Activated CD4-positive, alpha-beta memory T cell treated with anti-CD3 and anti-CD28 coated beads, Interleukin-2, amount 10 ng/mL, durations not matched to agents 7 days and 5 days (primary cell): ENCODE data around the gene PITX1. TPM values are rescaled to one million over a fixed set of nuclear protein-coding genes. Genes with fewer than 3 reads are reported as not detected.

Experiments used
- CTCF ChIA-PET: fragments of 350-600 bp; sonication (Branson Sonifier 250); formaldehyde crosslinking; loops from one replicate; lab custom pipeline; 2021; ENCODE audit warnings: antibody characterized with exemption, inconsistent platforms; lab: Charles Lee
- POLR2A ChIA-PET: fragments of 350-600 bp; sonication (Branson Sonifier 250); formaldehyde crosslinking; loops from one replicate; lab custom pipeline; 2021; ENCODE audit warnings: antibody characterized with exemption; lab: Charles Lee
- DNase-seq: peaks from one replicate; pipeline ENCODE4 v3.0.0-alpha.2; 2020
- H3K27ac Mint-ChIP-seq: one replicate; pipeline ENCODE4 v1.8.0; 2021; ENCODE audit warnings: mild to moderate bottlenecking, mixed read lengths
- H3K27me3 Mint-ChIP-seq: one replicate; pipeline ENCODE4 v1.8.0; 2021; ENCODE audit warnings: mixed read lengths
- H3K36me3 Mint-ChIP-seq: one replicate; pipeline ENCODE4 v1.8.0; 2021; ENCODE audit warnings: low read depth, mixed read lengths
- H3K4me1 Mint-ChIP-seq: one replicate; pipeline ENCODE4 v1.8.0; 2021; ENCODE audit warnings: mixed read lengths
- H3K4me3 Mint-ChIP-seq: one replicate; pipeline ENCODE4 v1.8.0; 2021; ENCODE audit warnings: mild to moderate bottlenecking, mixed read lengths
- H3K9me3 Mint-ChIP-seq: one replicate; pipeline ENCODE4 v1.8.0; 2021; ENCODE audit warnings: mixed read lengths
- total RNA-seq, 2 experiments: library from RNA; stranded (reverse); gene quantifications; one replicate each; pipeline ENCODE4 v1.2.3, GENCODE V29; 2021

PITX1 gene
- total RNA-seq, 2 experiments from 2014 or later = 0.18 TPM; not detected in 1

GRCh38 chr5:135069016-135069770 is 35.2 kb upstream of the PITX1 start:
- no peaks in the 10 kb centered on the region for H3K36me3 Mint-ChIP-seq
- H3K4me3 Mint-ChIP-seq = no peak overlapping the region
- peaks cover under 1% of the 10 kb centered on the region for H3K27me3 Mint-ChIP-seq
- ChIA-PET CTCF (no interaction called here), POLR2A (no interaction called here)
- no peaks in the 10 kb centered on the region for H3K4me1 Mint-ChIP-seq
- no peak for DNase-seq
- no peaks in the 10 kb centered on the region for H3K9me3 Mint-ChIP-seq
- H3K27ac Mint-ChIP-seq = no peak overlapping the region

DNA sequence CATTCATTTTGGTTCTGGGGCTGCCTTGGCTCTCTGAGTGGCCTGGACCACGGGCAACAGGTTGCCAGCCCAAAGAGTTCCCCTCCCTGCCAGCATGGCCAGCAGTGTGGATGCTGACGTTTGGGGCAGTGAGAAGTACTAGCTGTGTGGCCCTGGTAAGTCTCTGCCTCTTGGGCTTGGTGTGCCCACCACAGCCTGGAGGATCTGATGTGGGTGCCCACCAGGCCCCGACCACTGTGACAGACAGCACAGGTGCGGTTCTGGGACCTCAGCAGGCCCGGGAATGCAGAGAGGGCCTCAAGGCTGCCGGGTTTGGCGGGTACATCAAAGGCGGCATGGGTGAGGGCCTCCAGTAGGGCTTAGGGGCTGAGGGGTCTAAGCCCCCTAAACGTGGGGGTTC is 33.6 kb upstream of the PITX1 start:
- no peaks in the 10 kb centered on the region for H3K9me3 Mint-ChIP-seq
- POLR2A ChIA-PET = no interaction called here
- no peaks in the 10 kb centered on the region for H3K36me3 Mint-ChIP-seq
- no peak overlapping the region for H3K4me3 Mint-ChIP-seq
- H3K27me3 Mint-ChIP-seq = no peaks in the 10 kb centered on the region
- DNase-seq = no peak
- CTCF ChIA-PET = no interaction called here
- no peaks in the 10 kb centered on the region for H3K4me1 Mint-ChIP-seq
- no peak overlapping the region for H3K27ac Mint-ChIP-seq

GRCh38 chr5:135066781-135067180 is 32.8 kb upstream of the PITX1 start:
- no peak for DNase-seq
- Mint-ChIP-seq H3K36me3 (no peaks in the 10 kb centered on the region), H3K27me3 (no peaks in the 10 kb centered on the region), H3K4me3 (no peak overlapping the region), H3K9me3 (no peaks in the 10 kb centered on the region), H3K4me1 (no peaks in the 10 kb centered on the region), H3K27ac (no peak overlapping the region)
- CTCF ChIA-PET = no interaction called here
- POLR2A ChIA-PET = no interaction called here

- Mint-ChIP-seq H3K9me3 (no peaks in the 10 kb centered on the region), H3K4me1 (no peaks in the 10 kb centered on the region), H3K27ac (no peak overlapping the region), H3K4me3 (no peak overlapping the region), H3K27me3 (no peaks in the 10 kb centered on the region), H3K36me3 (no peaks in the 10 kb centered on the region)
- ChIA-PET CTCF (no interaction called here), POLR2A (no interaction called here)
- no peak for DNase-seq
Observed at GRCh38 chr5:135065306-135066265, 31.6 kb upstream of the PITX1 start.

DNA sequence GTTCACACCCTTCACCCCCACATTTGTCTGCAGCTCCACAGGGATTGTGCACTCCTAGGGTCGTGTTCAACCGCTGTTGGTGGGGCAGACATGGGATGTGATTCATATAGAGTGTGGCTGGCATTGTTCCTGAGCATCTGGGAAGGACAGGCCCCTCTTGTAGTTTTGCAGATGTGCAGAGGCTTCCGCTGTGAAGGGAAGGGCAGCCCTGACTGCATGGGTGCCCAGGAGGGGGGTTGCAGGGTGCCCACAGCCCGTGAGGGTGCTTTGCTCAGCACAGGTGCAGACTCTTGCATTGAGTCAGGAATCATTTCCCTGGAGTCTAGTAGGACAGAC is 30.2 kb upstream of the PITX1 start:
- no peak for DNase-seq
- no peaks in the 10 kb centered on the region for H3K27me3 Mint-ChIP-seq
- ChIA-PET CTCF (no interaction called here), POLR2A (no interaction called here)
- no peak overlapping the region for H3K27ac Mint-ChIP-seq
- no peak overlapping the region for H3K4me3 Mint-ChIP-seq
- no peaks in the 10 kb centered on the region for H3K4me1 Mint-ChIP-seq
- no peaks in the 10 kb centered on the region for H3K36me3 Mint-ChIP-seq
- no peaks in the 10 kb centered on the region for H3K9me3 Mint-ChIP-seq

GRCh38 chr5:135063511-135064234 is 29.6 kb upstream of the PITX1 start:
- H3K36me3 Mint-ChIP-seq = no peaks in the 10 kb centered on the region
- no peak overlapping the region for H3K27ac Mint-ChIP-seq
- H3K27me3 Mint-ChIP-seq = peaks cover 2% of the 10 kb centered on the region
- no peaks in the 10 kb centered on the region for H3K4me1 Mint-ChIP-seq
- CTCF ChIA-PET = no interaction called here
- POLR2A ChIA-PET = no interaction called here
- no peaks in the 10 kb centered on the region for H3K9me3 Mint-ChIP-seq
- no peak overlapping the region for H3K4me3 Mint-ChIP-seq
- DNase-seq = no peak

GRCh38 chr5:135063056-135063445 is 29.0 kb upstream of the PITX1 start:
- Mint-ChIP-seq H3K4me1 (no peaks in the 10 kb centered on the region), H3K27me3 (peaks cover 2% of the 10 kb centered on the region), H3K27ac (no peak overlapping the region), H3K9me3 (no peaks in the 10 kb centered on the region), H3K36me3 (no peaks in the 10 kb centered on the region), H3K4me3 (no peak overlapping the region)
- ChIA-PET POLR2A (no interaction called here), CTCF (no interaction called here)
- DNase-seq = no peak

DNA sequence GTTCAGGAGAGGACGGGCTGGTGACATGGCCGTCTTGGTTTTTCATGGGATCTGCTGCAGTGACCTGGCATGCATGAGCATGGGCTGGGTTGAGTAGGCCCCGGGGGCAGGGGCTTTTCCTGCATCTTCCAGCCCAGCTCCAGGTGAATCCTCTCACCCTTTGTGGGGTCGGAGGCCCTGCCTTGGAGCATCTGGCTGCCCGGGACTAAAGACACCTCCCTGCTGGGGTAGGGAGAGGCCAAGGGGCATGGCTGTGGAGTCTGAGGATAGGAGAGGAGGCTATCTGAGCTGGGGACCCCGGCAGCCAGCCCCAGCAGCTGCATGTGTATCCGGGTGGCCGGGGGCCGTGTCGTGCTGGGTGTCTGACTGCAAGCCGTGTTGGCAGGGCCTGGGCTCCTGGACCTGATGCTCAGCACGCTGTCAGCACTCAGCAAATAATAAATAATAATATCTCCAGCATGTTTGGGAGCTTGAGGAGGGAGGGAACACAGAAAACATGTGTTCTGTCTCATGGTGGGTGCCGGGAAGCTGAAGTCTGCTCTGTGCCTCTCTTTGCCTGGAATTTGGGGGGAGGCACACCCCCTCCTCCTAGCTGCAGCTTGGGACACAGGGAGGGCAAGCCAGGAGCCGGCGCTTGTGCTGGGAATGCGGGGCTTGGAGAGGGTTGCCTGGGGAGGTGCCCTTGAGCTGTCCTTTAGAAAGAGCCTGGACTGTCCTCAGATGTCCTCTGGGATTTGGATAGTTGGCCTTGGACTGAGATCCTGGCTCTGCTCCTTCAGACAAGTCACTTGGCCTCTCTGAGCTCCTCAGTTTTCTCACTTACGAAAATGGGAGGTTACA is 28.4 kb upstream of the PITX1 start:
- Mint-ChIP-seq H3K27me3 (peaks cover 2% of the 10 kb centered on the region), H3K27ac (no peak overlapping the region), H3K4me1 (no peaks in the 10 kb centered on the region), H3K36me3 (no peaks in the 10 kb centered on the region), H3K4me3 (no peak overlapping the region), H3K9me3 (no peaks in the 10 kb centered on the region)
- no peak for DNase-seq
- POLR2A ChIA-PET = no interaction called here
- CTCF ChIA-PET = interaction anchor here (0.6 to 0.7 kb wide), 2 partner anchors 51 to 128 kb away, joined by 3 read pairs; no protein-coding TSS in a partner anchor

DNA sequence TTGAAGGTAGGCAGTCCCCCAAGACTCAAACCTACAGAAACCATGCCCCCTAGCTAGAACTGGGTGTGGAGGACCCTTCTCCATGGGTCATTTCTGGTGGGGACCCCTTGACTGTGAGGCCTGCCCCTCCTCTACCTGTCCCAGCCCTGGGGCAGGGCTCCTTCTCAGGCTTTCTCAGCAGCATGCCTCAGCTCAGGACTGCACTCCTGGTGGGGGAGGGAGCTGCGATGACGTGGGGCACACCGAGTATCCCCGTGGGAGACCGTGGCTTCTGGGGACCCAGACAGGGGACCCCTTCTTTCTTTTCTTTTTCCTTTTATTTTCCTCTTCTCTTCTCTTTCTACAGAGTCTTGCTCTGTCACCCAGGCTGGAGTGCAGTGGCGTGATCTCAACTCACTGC is 27.0 kb upstream of the PITX1 start:
- no peaks in the 10 kb centered on the region for H3K4me1 Mint-ChIP-seq
- H3K27ac Mint-ChIP-seq = no peak overlapping the region
- CTCF ChIA-PET = no interaction called here
- no peaks in the 10 kb centered on the region for H3K9me3 Mint-ChIP-seq
- H3K36me3 Mint-ChIP-seq = no peaks in the 10 kb centered on the region
- POLR2A ChIA-PET = no interaction called here
- no peak for DNase-seq
- H3K4me3 Mint-ChIP-seq = no peak overlapping the region
- H3K27me3 Mint-ChIP-seq = peaks cover 9% of the 10 kb centered on the region

GRCh38 chr5:135060021-135060420 is 26.0 kb upstream of the PITX1 start:
- no peaks in the 10 kb centered on the region for H3K4me1 Mint-ChIP-seq
- no peaks in the 10 kb centered on the region for H3K36me3 Mint-ChIP-seq
- H3K27ac Mint-ChIP-seq = no peak overlapping the region
- H3K4me3 Mint-ChIP-seq = no peak overlapping the region
- POLR2A ChIA-PET = no interaction called here
- no peaks in the 10 kb centered on the region for H3K9me3 Mint-ChIP-seq
- CTCF ChIA-PET = no interaction called here
- DNase-seq = no peak
- H3K27me3 Mint-ChIP-seq = peaks cover 15% of the 10 kb centered on the region

- no peaks in the 10 kb centered on the region for H3K36me3 Mint-ChIP-seq
- POLR2A ChIA-PET = no interaction called here
Observed at GRCh38 chr5:135059000-135059923, 25.2 kb upstream of the PITX1 start.

GRCh38 chr5:135058331-135058732 is 24.3 kb upstream of the PITX1 start:
- Mint-ChIP-seq H3K27me3 (peaks cover 28% of the 10 kb centered on the region), H3K4me1 (no peaks in the 10 kb centered on the region), H3K36me3 (no peaks in the 10 kb centered on the region), H3K4me3 (no peak overlapping the region), H3K27ac (no peak overlapping the region), H3K9me3 (no peaks in the 10 kb centered on the region)
- DNase-seq = no peak
- ChIA-PET CTCF (no interaction called here), POLR2A (no interaction called here)

More at GRCh38 chr5:135059000-135059923, 25.2 kb upstream of the PITX1 start:
- no peak for DNase-seq
- Mint-ChIP-seq H3K27me3 (peaks cover 20% of the 10 kb centered on the region), H3K4me1 (no peaks in the 10 kb centered on the region), H3K4me3 (no peak overlapping the region), H3K27ac (no peak overlapping the region), H3K9me3 (no peaks in the 10 kb centered on the region)
- CTCF ChIA-PET = no interaction called here
